SK-N-SH treated with all-trans-retinoic acid at 6 μM for 48 hours (cell line): Measurements from ENCODE around the gene NUDT2.

Source experiments
- ATAC-seq: fragments of 200-7000 bp; cut with Tn5 transposase; 3 replicates; pipeline ENCODE4 v1.9.1; 2020; ENCODE audit warnings: mild to moderate bottlenecking, moderate library complexity
- ARNTL ChIP-seq: fragments of 450-650 bp; formaldehyde crosslinking; IDR thresholded peaks from 2 replicates; pipeline ENCODE4 v1.5.0; 2020; ENCODE audit warnings: low read depth, mild to moderate bottlenecking, moderate library complexity, borderline replicate concordance
- BACH2 ChIP-seq: fragments of 250-450 bp; sonication (Bioruptor Pico); IDR thresholded peaks from 2 replicates; pipeline ENCODE4 v1.9.0; 2021; ENCODE audit warnings: mild to moderate bottlenecking, borderline replicate concordance
- CSDC2 ChIP-seq: fragments of 250-450 bp; sonication (Bioruptor Pico); IDR thresholded peaks from 2 replicates; pipeline ENCODE4 v1.5.0; 2020; ENCODE audit warnings: mild to moderate bottlenecking, moderate library complexity
- ESRRG ChIP-seq: fragments of 250-450 bp; sonication (Bioruptor Pico); IDR thresholded peaks from 2 replicates; pipeline ENCODE4 v1.6.1; 2021; ENCODE audit warnings: mild to moderate bottlenecking
- ISL1 ChIP-seq: fragments of 250-450 bp; sonication (Bioruptor Pico); IDR thresholded peaks from 2 replicates; pipeline ENCODE4 v2.1.2; 2022; ENCODE audit warnings: mild to moderate bottlenecking, moderate library complexity
- OSR1 ChIP-seq: fragments of 250-450 bp; sonication (Bioruptor Pico); IDR thresholded peaks from 2 replicates; pipeline ENCODE4 v1.8.0; 2022; ENCODE audit warnings: moderate library complexity, mild to moderate bottlenecking, inconsistent platforms
- PPARA ChIP-seq: fragments of 250-450 bp; sonication (Bioruptor Pico); IDR thresholded peaks from 2 replicates; pipeline ENCODE4 v1.5.0; 2020; ENCODE audit warnings: mild to moderate bottlenecking, borderline replicate concordance
- RARB ChIP-seq: fragments of 250-450 bp; sonication (Bioruptor Pico); IDR thresholded peaks from 2 replicates; pipeline ENCODE4 v1.8.0; 2021; ENCODE audit warnings: mild to moderate bottlenecking, moderate library complexity
- SNAI2 ChIP-seq: fragments of 250-450 bp; sonication (Bioruptor Pico); IDR thresholded peaks from 2 replicates; pipeline ENCODE4 v1.5.0; 2020; ENCODE audit warnings: mild to moderate bottlenecking, moderate library complexity
- TOX ChIP-seq: fragments of 250-450 bp; sonication (Bioruptor Pico); IDR thresholded peaks from 2 replicates; pipeline ENCODE4 v1.8.0; 2021; ENCODE audit warnings: mild to moderate bottlenecking, moderate library complexity, borderline replicate concordance
- ZC3H10 ChIP-seq: fragments of 250-450 bp; sonication (Bioruptor Pico); IDR thresholded peaks from 2 replicates; pipeline ENCODE4 v1.5.1; 2021; ENCODE audit warnings: mild to moderate bottlenecking, moderate library complexity
- ZFP30 ChIP-seq: fragments of 450-650 bp; formaldehyde crosslinking; IDR thresholded peaks from 2 replicates; pipeline ENCODE4 v1.5.0; 2022; ENCODE audit warnings: mild to moderate bottlenecking, moderate library complexity
- ZNF565 ChIP-seq: fragments of 450-650 bp; formaldehyde crosslinking; conservative IDR thresholded peaks from 2 replicates; pipeline ENCODE4 v1.5.0; 2020; ENCODE audit warnings: low read depth, mild to moderate bottlenecking, moderate library complexity
- ZNF70 ChIP-seq: fragments of 450-650 bp; formaldehyde crosslinking; IDR thresholded peaks from 2 replicates; pipeline ENCODE4 v1.5.0; 2020; ENCODE audit warnings: mild to moderate bottlenecking, moderate library complexity
- ZNF8 ChIP-seq: fragments of 450-650 bp; formaldehyde crosslinking; IDR thresholded peaks from 2 replicates; pipeline ENCODE4 v1.5.0; 2020; ENCODE audit warnings: mild to moderate bottlenecking, moderate library complexity
- TF ChIP-seq, protein P1 (sequence below): fragments of 250-450 bp; sonication (Bioruptor Pico); IDR thresholded peaks from 2 replicates; pipeline ENCODE4 v1.5.1; 2020; ENCODE audit warnings: low read depth, mild to moderate bottlenecking, moderate library complexity
- TF ChIP-seq, protein P2 (sequence below): fragments of 250-450 bp; sonication (Bioruptor Pico); IDR thresholded peaks from 2 replicates; pipeline ENCODE4 v1.8.0; 2021; ENCODE audit warnings: low read depth, mild to moderate bottlenecking, moderate library complexity, borderline replicate concordance
- TF ChIP-seq, protein P3 (sequence below): fragments of 250-450 bp; sonication (Bioruptor Pico); IDR thresholded peaks from 2 replicates; pipeline ENCODE4 v1.5.0; 2020; ENCODE audit warnings: mild to moderate bottlenecking, moderate library complexity
- TF ChIP-seq, protein P4 (sequence below): fragments of 250-450 bp; sonication (Bioruptor Pico); IDR thresholded peaks from 2 replicates; pipeline ENCODE4 v1.8.0; 2020; ENCODE audit warnings: mild to moderate bottlenecking, moderate library complexity, borderline replicate concordance
- TF ChIP-seq, protein P5 (sequence below): fragments of 250-450 bp; sonication (Bioruptor Pico); IDR thresholded peaks from 2 replicates; pipeline ENCODE4 v1.5.1; 2021; ENCODE audit warnings: mild to moderate bottlenecking, moderate library complexity

NUDT2 gene

DNA sequence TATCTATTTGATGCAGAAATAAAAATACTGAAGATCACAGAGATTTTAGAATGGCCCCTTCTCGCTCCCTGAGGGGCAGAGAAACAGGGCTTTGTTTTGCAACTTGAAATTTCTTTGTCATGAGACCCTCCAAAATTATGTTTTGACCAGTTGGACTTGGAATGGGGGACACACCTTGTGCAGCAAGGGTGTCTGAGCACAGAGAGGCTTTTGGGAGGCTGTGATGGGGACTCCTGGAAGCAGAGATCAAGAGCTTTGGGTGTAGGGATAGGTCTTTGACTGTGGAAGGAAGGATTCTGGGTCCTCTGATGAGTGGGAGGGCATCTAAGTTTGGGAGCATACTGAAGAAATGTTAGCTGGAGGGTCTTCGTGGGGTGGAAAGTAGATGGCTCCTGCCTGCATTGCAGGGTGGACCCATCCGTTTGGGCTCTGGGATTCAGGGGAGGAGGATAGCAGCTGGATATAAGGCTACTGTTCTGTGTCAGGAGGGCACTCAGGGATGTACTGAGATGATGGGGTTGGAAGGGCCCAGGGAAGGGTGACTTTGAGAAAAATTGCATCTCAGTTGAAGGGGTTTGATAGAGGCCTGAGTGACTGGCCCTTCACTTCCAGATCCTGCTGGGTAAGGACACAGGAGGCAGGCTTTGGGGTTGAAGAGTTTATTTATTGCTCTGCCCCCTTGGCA is 49.1 kb downstream of the NUDT2 start:
- no peak for ATAC-seq
- TF ChIP-seq SNAI2 (CRISPR knock-in tag) (no peak), ISL1 (CRISPR knock-in tag) (no peak), ZNF70 (CRISPR knock-in tag) (no peak), ZFP30 (no peak), TOX (CRISPR knock-in tag) (no peak)
- TF ChIP-seq, protein P1, sequence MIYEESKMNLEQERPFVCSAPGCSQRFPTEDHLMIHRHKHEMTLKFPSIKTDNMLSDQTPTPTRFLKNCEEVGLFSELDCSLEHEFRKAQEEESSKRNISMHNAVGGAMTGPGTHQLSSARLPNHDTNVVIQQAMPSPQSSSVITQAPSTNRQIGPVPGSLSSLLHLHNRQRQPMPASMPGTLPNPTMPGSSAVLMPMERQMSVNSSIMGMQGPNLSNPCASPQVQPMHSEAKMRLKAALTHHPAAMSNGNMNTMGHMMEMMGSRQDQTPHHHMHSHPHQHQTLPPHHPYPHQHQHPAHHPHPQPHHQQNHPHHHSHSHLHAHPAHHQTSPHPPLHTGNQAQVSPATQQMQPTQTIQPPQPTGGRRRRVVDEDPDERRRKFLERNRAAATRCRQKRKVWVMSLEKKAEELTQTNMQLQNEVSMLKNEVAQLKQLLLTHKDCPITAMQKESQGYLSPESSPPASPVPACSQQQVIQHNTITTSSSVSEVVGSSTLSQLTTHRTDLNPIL (CRISPR knock-in tag): no peak
- TF ChIP-seq, all 23 proteins: peak for 0

DNA sequence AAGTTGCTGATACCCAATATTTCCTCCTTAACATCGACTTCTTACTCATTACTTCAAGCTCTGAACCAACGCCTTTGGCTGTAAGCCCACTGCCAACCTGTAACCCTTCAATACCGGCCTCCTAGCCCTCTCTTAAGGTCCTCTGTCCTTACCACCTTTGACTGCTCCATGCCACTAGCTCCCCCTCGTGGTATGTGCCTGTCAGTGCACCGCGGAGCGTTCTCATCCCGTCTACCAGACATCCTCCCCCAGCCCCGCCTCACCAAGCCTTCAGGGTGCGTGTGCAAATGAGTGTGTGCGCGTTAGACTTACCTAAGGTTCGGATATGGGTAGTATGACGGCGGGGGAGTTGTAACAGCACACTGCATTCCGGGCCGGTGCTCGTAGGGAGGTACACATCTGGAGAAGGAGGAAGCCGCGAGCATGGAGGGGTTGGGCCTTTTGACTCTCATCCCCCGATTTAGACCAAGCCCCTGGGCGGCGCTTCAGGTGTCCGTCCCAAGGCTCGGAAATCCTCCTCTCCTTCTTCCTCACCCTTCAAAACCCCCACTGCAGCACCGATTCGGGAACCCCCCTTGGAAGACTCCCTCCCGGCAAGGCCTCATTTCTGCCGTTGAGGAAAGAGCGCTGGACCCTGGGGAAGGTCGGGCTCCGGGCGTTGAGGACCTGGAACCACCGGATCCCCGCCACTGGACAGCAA is 50.1 kb downstream of the NUDT2 start:
- TF ChIP-seq CSDC2: no peak
- TF ChIP-seq, protein P2, sequence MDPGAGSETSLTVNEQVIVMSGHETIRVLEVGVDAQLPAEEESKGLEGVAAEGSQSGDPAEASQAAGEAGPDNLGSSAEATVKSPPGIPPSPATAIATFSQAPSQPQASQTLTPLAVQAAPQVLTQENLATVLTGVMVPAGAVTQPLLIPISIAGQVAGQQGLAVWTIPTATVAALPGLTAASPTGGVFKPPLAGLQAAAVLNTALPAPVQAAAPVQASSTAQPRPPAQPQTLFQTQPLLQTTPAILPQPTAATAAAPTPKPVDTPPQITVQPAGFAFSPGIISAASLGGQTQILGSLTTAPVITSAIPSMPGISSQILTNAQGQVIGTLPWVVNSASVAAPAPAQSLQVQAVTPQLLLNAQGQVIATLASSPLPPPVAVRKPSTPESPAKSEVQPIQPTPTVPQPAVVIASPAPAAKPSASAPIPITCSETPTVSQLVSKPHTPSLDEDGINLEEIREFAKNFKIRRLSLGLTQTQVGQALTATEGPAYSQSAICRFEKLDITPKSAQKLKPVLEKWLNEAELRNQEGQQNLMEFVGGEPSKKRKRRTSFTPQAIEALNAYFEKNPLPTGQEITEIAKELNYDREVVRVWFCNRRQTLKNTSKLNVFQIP: no peak
- TF ChIP-seq, protein P3, sequence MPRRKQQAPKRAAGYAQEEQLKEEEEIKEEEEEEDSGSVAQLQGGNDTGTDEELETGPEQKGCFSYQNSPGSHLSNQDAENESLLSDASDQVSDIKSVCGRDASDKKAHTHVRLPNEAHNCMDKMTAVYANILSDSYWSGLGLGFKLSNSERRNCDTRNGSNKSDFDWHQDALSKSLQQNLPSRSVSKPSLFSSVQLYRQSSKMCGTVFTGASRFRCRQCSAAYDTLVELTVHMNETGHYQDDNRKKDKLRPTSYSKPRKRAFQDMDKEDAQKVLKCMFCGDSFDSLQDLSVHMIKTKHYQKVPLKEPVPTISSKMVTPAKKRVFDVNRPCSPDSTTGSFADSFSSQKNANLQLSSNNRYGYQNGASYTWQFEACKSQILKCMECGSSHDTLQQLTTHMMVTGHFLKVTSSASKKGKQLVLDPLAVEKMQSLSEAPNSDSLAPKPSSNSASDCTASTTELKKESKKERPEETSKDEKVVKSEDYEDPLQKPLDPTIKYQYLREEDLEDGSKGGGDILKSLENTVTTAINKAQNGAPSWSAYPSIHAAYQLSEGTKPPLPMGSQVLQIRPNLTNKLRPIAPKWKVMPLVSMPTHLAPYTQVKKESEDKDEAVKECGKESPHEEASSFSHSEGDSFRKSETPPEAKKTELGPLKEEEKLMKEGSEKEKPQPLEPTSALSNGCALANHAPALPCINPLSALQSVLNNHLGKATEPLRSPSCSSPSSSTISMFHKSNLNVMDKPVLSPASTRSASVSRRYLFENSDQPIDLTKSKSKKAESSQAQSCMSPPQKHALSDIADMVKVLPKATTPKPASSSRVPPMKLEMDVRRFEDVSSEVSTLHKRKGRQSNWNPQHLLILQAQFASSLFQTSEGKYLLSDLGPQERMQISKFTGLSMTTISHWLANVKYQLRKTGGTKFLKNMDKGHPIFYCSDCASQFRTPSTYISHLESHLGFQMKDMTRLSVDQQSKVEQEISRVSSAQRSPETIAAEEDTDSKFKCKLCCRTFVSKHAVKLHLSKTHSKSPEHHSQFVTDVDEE (CRISPR knock-in tag): no peak
- TF ChIP-seq, protein P4, sequence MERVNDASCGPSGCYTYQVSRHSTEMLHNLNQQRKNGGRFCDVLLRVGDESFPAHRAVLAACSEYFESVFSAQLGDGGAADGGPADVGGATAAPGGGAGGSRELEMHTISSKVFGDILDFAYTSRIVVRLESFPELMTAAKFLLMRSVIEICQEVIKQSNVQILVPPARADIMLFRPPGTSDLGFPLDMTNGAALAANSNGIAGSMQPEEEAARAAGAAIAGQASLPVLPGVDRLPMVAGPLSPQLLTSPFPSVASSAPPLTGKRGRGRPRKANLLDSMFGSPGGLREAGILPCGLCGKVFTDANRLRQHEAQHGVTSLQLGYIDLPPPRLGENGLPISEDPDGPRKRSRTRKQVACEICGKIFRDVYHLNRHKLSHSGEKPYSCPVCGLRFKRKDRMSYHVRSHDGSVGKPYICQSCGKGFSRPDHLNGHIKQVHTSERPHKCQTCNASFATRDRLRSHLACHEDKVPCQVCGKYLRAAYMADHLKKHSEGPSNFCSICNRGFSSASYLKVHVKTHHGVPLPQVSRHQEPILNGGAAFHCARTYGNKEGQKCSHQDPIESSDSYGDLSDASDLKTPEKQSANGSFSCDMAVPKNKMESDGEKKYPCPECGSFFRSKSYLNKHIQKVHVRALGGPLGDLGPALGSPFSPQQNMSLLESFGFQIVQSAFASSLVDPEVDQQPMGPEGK (CRISPR knock-in tag): no peak
- no peak for TF ChIP-seq ZNF8 (CRISPR knock-in tag)
- TF ChIP-seq RARB (CRISPR knock-in tag): no peak
- no peak for TF ChIP-seq ARNTL
- TF ChIP-seq, protein P5, sequence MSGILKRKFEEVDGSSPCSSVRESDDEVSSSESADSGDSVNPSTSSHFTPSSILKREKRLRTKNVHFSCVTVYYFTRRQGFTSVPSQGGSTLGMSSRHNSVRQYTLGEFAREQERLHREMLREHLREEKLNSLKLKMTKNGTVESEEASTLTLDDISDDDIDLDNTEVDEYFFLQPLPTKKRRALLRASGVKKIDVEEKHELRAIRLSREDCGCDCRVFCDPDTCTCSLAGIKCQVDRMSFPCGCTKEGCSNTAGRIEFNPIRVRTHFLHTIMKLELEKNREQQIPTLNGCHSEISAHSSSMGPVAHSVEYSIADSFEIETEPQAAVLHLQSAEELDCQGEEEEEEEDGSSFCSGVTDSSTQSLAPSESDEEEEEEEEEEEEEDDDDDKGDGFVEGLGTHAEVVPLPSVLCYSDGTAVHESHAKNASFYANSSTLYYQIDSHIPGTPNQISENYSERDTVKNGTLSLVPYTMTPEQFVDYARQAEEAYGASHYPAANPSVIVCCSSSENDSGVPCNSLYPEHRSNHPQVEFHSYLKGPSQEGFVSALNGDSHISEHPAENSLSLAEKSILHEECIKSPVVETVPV (CRISPR knock-in tag): no peak
- no peak for TF ChIP-seq ZNF565 (CRISPR knock-in tag)
- TF ChIP-seq TOX (CRISPR knock-in tag): no peak
- no peak for TF ChIP-seq PPARA
- TF ChIP-seq BACH2 (CRISPR knock-in tag): no peak
- TF ChIP-seq ESRRG: no peak
- TF ChIP-seq ISL1 (CRISPR knock-in tag): no peak
- no peak for TF ChIP-seq ZFP30
- no peak for TF ChIP-seq ZC3H10
- TF ChIP-seq SNAI2 (CRISPR knock-in tag): no peak
- peak; percentile 47 for ATAC-seq

DNA sequence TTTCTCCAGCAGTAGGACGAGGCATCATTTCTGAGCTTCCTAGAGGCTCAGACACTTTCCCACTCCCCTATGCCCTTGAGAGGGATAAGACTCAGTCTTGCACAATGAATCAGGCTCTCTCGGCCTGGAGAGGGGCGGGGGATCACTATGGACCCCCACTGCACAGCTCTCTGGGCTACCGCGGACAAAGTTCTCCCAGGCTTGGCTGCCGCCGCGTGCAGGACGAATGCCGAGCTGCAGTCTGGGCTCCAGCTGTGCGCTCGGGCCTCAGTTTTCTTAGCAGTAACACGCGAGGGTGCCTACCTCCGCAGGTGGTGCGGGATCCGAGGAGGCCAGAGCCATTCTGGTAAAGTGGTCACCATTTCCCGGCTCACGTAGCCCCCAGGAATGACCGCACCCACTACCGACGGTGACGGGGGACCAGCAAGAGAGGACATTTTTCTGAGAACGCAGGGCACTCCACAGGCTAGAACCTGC is 50.7 kb downstream of the NUDT2 start:
- ATAC-seq: no peak
- TF ChIP-seq RARB (CRISPR knock-in tag) (no peak), OSR1 (CRISPR knock-in tag) (no peak), ESRRG (no peak), ZC3H10 (no peak), ARNTL (no peak)
- TF ChIP-seq, protein P4 (CRISPR knock-in tag): no peak
